Sigmoid colon (tissue), 3 donors: Measurements from ENCODE around the gene NAT10.

Experiments used
- POLR2A ChIP-seq, 2 donors: fragments of 450-650 bp; IDR thresholded peaks; one replicate each; pipeline ENCODE4 v1.6.1; 2016; ENCODE audit warnings: antibody characterized with exemption in 2 of 2, mild to moderate bottlenecking in 2 of 2, moderate library complexity in 2 of 2
- TF ChIP-seq, protein P1 (sequence below), 4 experiments: fragments of 450-650 bp in 3 of 4; fragments of 200-600 bp in 1 of 4; IDR thresholded peaks; one replicate each; pipeline ENCODE4 v1.5.1; 2016 to 2019; ENCODE audit warnings: antibody characterized with exemption in 4 of 4, mild to moderate bottlenecking in 3 of 4, moderate library complexity in 2 of 4

DNA sequence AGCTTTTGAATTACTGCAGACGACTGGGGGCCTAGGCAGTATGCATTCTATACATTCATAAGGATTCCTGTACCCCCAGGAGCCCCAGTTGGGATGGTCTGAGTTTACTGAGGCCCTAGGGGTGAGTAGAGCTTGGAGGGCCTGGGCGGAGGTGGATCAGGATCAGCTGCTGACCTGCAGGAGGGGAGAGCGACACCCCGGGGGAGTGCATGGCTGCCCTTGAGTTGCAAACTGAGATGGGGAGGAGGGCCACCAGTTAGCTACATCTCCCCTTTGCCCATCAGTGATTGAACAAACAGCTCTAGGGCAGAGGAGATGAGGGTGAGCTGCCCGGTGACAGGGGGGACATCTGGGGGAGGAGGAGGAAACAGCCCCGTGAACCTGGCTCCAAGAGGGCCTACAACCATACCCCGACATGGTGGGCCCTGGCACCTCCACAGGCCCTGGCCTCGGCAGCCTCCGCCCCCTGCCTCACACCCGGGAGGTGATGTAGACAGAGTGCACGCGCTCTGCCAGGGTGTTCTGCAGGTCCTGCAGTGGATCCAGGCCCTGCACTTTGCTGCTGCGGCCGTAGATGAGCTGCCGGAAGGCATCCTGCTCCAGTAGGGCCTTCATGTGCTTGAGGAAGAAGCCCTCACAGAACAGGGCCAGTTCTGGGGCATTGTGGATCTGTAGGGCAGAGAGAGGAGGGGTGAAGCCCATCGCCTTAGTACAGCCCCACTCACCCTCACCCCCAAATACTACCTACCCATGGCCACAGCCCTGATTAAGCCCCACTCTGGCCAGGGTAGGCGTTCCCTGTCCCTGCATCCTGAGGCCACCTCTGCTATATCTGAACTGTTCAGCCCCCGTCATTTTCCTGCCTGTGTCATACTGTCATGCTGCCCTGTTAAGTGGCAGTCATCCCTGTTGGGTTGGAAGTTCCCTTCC is 46.8 kb downstream of the NAT10 start:
- no peak for TF ChIP-seq POLR2A (IDR thresholded peaks at IDR 0.05)
- TF ChIP-seq, protein P1, sequence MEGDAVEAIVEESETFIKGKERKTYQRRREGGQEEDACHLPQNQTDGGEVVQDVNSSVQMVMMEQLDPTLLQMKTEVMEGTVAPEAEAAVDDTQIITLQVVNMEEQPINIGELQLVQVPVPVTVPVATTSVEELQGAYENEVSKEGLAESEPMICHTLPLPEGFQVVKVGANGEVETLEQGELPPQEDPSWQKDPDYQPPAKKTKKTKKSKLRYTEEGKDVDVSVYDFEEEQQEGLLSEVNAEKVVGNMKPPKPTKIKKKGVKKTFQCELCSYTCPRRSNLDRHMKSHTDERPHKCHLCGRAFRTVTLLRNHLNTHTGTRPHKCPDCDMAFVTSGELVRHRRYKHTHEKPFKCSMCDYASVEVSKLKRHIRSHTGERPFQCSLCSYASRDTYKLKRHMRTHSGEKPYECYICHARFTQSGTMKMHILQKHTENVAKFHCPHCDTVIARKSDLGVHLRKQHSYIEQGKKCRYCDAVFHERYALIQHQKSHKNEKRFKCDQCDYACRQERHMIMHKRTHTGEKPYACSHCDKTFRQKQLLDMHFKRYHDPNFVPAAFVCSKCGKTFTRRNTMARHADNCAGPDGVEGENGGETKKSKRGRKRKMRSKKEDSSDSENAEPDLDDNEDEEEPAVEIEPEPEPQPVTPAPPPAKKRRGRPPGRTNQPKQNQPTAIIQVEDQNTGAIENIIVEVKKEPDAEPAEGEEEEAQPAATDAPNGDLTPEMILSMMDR (IDR thresholded peaks at IDR 0.05): no peak
